GM19239 (cell line): ENCODE measurements around the gene ETV3.
A peak's percentile ranks its signal among the peaks of the same experiment; 100 is the strongest.
"Not testable (repeated sequence)": the region's sequence is repeated elsewhere in the genome, so short reads cannot be mapped to it uniquely, and the experiment has no call there.

Experiments
- DNase-seq: peaks from one replicate; pipeline ENCODE4 v3.0.0; 2011; ENCODE audit warnings: low spot score; ENCODE audit not compliant: insufficient read length
- FAIRE-seq: peaks from 2 replicates; lab custom pipeline; 2011; peaks lifted over from hg19 to GRCh38; lab: Jason Lieb, UNC

The ETV3 gene

GRCh38 chr1:157115429-157115838 is 22.8 kb downstream of the ETV3 start:
- DNase-seq (no peak), FAIRE-seq (no peak)

- no peak for DNase-seq
- FAIRE-seq, result no peak
Observed at GRCh38 chr1:157114183-157115121, 23.7 kb downstream of the ETV3 start.

- no peak for DNase-seq
- no peak for FAIRE-seq
Observed at GRCh38 chr1:157113631-157114030, 24.6 kb downstream of the ETV3 start.

- DNase-seq, result no peak
- no peak for FAIRE-seq
Observed at GRCh38 chr1:157113106-157113505, 25.1 kb downstream of the ETV3 start.

GRCh38 chr1:157112186-157112867 is 25.9 kb downstream of the ETV3 start:
- DNase-seq (no peak), FAIRE-seq (no peak)

- DNase-seq (no peak), FAIRE-seq (no peak)
Observed at GRCh38 chr1:157111396-157112165, 26.6 kb downstream of the ETV3 start.

- no peak for FAIRE-seq
- DNase-seq, result no peak
Observed at GRCh38 chr1:157110686-157111085, 27.5 kb downstream of the ETV3 start.

- FAIRE-seq (no peak), DNase-seq (no peak)
Observed at GRCh38 chr1:157110003-157110402, 28.2 kb downstream of the ETV3 start.

- DNase-seq (no peak), FAIRE-seq (no peak)
Observed at GRCh38 chr1:157108448-157108847, 29.7 kb downstream of the ETV3 start.

GRCh38 chr1:157107702-157108101 is 30.5 kb downstream of the ETV3 start:
- DNase-seq (no peak), FAIRE-seq (no peak)

GRCh38 chr1:157106813-157107189 is 31.4 kb downstream of the ETV3 start:
- no peak for FAIRE-seq
- DNase-seq, result no peak

- peak; percentile 64 for DNase-seq
- peak; percentile 84 for FAIRE-seq
Observed at GRCh38 chr1:157105988-157106812, 32.0 kb downstream of the ETV3 start.

- no peak for DNase-seq
- FAIRE-seq, result no peak
Observed at GRCh38 chr1:157105298-157105987, 32.8 kb downstream of the ETV3 start.

- no peak for FAIRE-seq
- DNase-seq, result no peak
Observed at GRCh38 chr1:157104598-157105293, 33.4 kb downstream of the ETV3 start.

- no peak for DNase-seq
- FAIRE-seq, result no peak
Observed at GRCh38 chr1:157103268-157103667, 34.9 kb downstream of the ETV3 start.

GRCh38 chr1:157101149-157101548 is 37.0 kb downstream of the ETV3 start:
- no peak for DNase-seq
- no peak for FAIRE-seq

- no peak for FAIRE-seq
Observed at GRCh38 chr1:157099633-157100009, 38.6 kb downstream of the ETV3 start, which contains the start of gene ETV3L. TSS of gene ETV3L (minus strand) at chr1:157099808. CDS start at chr1:157099523, 285 bp downstream.

GRCh38 chr1:157098987-157099632 is 39.1 kb downstream of the ETV3 start:
- not testable (repeated sequence) for DNase-seq, FAIRE-seq

More at GRCh38 chr1:157099633-157100009, 38.6 kb downstream of the ETV3 start, which contains the start of gene ETV3L:
- DNase-seq, result no peak
